Liver (tissue), 9 donors: Measurements from ENCODE around the gene SMIM23. TPM values are rescaled to one million over a fixed set of nuclear protein-coding genes. Genes with fewer than 3 reads are reported as not detected.

Source experiments
- DNase-seq: peaks from one replicate; pipeline ENCODE4 v3.0.0-alpha.2; 2017; ENCODE audit warnings: low spot score
- H3K27ac ChIP-seq, 2 donors: one replicate each; pipeline ENCODE4 v1.7.0; 2013; ENCODE audit warnings: inconsistent platforms in 2 of 2, low read length in 2 of 2, control low read depth in 1 of 2, low read depth in 1 of 2, mild to moderate bottlenecking in 1 of 2
- H3K27me3 ChIP-seq, 4 donors: one replicate each; pipeline versions ENCODE4 v1.6.1 to v1.7.0; 2013; ENCODE audit warnings: low read length in 3 of 4, inconsistent platforms in 1 of 4, mild to moderate bottlenecking in 1 of 4, moderate library complexity in 1 of 4; ENCODE audit not compliant: control insufficient read depth in 4 of 4, insufficient read depth in 4 of 4
- H3K36me3 ChIP-seq, 4 donors: one replicate each; pipeline versions ENCODE4 v1.6.1 to v1.7.0; 2013; ENCODE audit warnings: low read length in 3 of 4, mild to moderate bottlenecking in 3 of 4, low read depth in 1 of 4, moderate library complexity in 1 of 4; ENCODE audit not compliant: control insufficient read depth in 4 of 4, insufficient read depth in 3 of 4
- H3K4me1 ChIP-seq, 4 donors: one replicate each; pipeline versions ENCODE4 v1.6.1 to v1.7.0; 2013; ENCODE audit warnings: low read length in 3 of 4, mild to moderate bottlenecking in 3 of 4, moderate library complexity in 1 of 4; ENCODE audit not compliant: control insufficient read depth in 4 of 4, insufficient read depth in 4 of 4
- H3K4me3 ChIP-seq, 3 donors: one replicate each; pipeline versions ENCODE4 v1.6.1 to v1.7.0; 2013; ENCODE audit warnings: low read length in 3 of 3, control low read depth in 1 of 3, low read depth in 1 of 3, mild to moderate bottlenecking in 1 of 3
- H3K9ac ChIP-seq, 2 donors: one replicate each; pipeline ENCODE4 v1.7.0; 2013; ENCODE audit warnings: low read length in 2 of 2, mild to moderate bottlenecking in 2 of 2, moderate library complexity in 2 of 2, control low read depth in 1 of 2, low read depth in 1 of 2
- H3K9me3 ChIP-seq, 4 donors: one replicate each; pipeline versions ENCODE4 v1.6.1 to v1.7.0; 2013; ENCODE audit warnings: low read length in 3 of 4; ENCODE audit not compliant: control insufficient read depth in 4 of 4
- FOXA1 ChIP-seq: IDR thresholded peaks from 2 replicates; pipeline ENCODE4 v1.6.1; 2016; ENCODE audit warnings: antibody characterized with exemption
- FOXA2 ChIP-seq: IDR thresholded peaks from 2 replicates; pipeline ENCODE4 v1.6.1; 2016; ENCODE audit warnings: antibody characterized with exemption
- GABPA ChIP-seq, 2 donors: IDR thresholded peaks in 1 of 2; conservative IDR thresholded peaks in 1 of 2; 2 replicates each; pipeline ENCODE4 v1.6.1; 2016; ENCODE audit warnings: antibody characterized with exemption in 2 of 2, mild to moderate bottlenecking in 1 of 2, moderate library complexity in 1 of 2
- HNF4A ChIP-seq, 2 donors: conservative IDR thresholded peaks; 2 replicates each; pipeline ENCODE4 v1.6.1; 2016; ENCODE audit warnings: antibody characterized with exemption in 2 of 2, mild to moderate bottlenecking in 2 of 2
- JUND ChIP-seq, 2 donors: IDR thresholded peaks; 2 replicates each; pipeline ENCODE4 v1.6.1; 2016; ENCODE audit warnings: antibody characterized with exemption in 2 of 2
- RAD21 ChIP-seq, 2 donors: IDR thresholded peaks; 2 replicates each; pipeline ENCODE4 v1.6.1; 2016; ENCODE audit warnings: antibody characterized with exemption in 2 of 2, mild to moderate bottlenecking in 2 of 2
- TAF1 ChIP-seq: conservative IDR thresholded peaks from 2 replicates; pipeline ENCODE4 v1.6.1; 2016; ENCODE audit warnings: antibody characterized with exemption, mild to moderate bottlenecking
- YY1 ChIP-seq: IDR thresholded peaks from 2 replicates; pipeline ENCODE4 v1.6.1; 2016; ENCODE audit warnings: antibody characterized with exemption, mild to moderate bottlenecking
- WGBS: extraction: QIAGEN DNeasy Blood & Tissue Kit; methylation state at CpG from one replicate; pipeline ENCODE4 v1.1.7; 2013; 5-methylcytosine and 5-hydroxymethylcytosine counted together
- polyA plus RNA-seq, 2 donors: library from polyadenylated mRNA; stranded (reverse) in 1 of 2; unstranded in 1 of 2; fragments of 200-250 nt in 1 of 2; fragments of >200 nt in 1 of 2; fragmentation: Nextera tagmentation in 1 of 2; extraction: Ambion mirVana in 1 of 2; gene quantifications; one replicate each; pipeline versions ENCODE4 v1.2.1 to v1.2.3, GENCODE V29; 2013 to 2015
- total RNA-seq, 2 donors: library from RNA; depleted of rRNA; stranded (reverse); fragments of >200 nt; gene quantifications; one replicate each; pipeline ENCODE4 v1.2.3, GENCODE V29; 2014
- TF ChIP-seq, protein P1 (sequence below): fragments of 150-350 bp; IDR thresholded peaks from 2 replicates; pipeline ENCODE4 v1.5.1; 2017; ENCODE audit warnings: improper control_type of control experiment, low read depth, low read length; ENCODE audit not compliant: missing input control
- TF ChIP-seq, protein P2 (sequence below): IDR thresholded peaks from 2 replicates; pipeline ENCODE4 v1.6.1; 2016; ENCODE audit warnings: antibody characterized with exemption
- TF ChIP-seq, protein P3 (sequence below): IDR thresholded peaks from 2 replicates; pipeline ENCODE4 v1.6.1; 2016; ENCODE audit warnings: antibody characterized with exemption, mild to moderate bottlenecking
- donor health status: healthy.
- donor health status: healthy.
- donor health status: healthy.
- donor health status: healthy.
- donor health status: healthy.

SMIM23 gene
- total and polyA plus RNA-seq, 4 donors: not detected

DNA sequence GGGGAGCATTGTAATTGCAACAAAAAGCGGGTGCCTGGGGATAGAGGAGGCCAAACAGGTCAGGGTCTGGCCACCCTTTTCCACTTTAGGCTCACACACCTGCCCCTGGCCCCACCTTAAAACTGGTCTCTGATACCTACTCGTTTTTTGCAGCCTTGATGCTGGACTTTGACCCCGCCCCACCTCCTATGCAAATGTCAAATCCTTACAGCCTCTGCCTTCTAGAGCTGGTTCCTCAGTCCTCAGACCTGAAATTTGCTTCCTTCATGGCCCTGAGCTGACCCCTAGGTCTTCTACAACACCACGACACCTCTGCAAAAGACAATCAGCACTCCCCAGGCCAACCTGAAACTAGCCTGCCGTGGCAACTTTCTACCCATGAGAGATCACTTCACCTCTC lies 37.7 kb downstream of the SMIM23 start:
- Histone ChIP-seq H3K27ac (no peak overlapping the region), H3K9ac (no peak overlapping the region), H3K4me3 (no peak overlapping the region), H3K9me3 (no peaks in the 10 kb centered on the region), H3K27me3 (peaks cover 0 to 7% (median 0%) of the 10 kb centered on the region in 4 donors), H3K36me3 (no peaks in the 10 kb centered on the region), H3K4me1 (no peaks in the 10 kb centered on the region)
- DNase-seq: no peak
- 67% methylated on average over 5 of the region's 5 CpGs for WGBS
- TF ChIP-seq, protein P1, sequence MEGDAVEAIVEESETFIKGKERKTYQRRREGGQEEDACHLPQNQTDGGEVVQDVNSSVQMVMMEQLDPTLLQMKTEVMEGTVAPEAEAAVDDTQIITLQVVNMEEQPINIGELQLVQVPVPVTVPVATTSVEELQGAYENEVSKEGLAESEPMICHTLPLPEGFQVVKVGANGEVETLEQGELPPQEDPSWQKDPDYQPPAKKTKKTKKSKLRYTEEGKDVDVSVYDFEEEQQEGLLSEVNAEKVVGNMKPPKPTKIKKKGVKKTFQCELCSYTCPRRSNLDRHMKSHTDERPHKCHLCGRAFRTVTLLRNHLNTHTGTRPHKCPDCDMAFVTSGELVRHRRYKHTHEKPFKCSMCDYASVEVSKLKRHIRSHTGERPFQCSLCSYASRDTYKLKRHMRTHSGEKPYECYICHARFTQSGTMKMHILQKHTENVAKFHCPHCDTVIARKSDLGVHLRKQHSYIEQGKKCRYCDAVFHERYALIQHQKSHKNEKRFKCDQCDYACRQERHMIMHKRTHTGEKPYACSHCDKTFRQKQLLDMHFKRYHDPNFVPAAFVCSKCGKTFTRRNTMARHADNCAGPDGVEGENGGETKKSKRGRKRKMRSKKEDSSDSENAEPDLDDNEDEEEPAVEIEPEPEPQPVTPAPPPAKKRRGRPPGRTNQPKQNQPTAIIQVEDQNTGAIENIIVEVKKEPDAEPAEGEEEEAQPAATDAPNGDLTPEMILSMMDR: no peak
- TF ChIP-seq HNF4A (conservative IDR thresholded peaks at IDR 0.05): peak in 1 of 2 donors; percentile 9

DNA sequence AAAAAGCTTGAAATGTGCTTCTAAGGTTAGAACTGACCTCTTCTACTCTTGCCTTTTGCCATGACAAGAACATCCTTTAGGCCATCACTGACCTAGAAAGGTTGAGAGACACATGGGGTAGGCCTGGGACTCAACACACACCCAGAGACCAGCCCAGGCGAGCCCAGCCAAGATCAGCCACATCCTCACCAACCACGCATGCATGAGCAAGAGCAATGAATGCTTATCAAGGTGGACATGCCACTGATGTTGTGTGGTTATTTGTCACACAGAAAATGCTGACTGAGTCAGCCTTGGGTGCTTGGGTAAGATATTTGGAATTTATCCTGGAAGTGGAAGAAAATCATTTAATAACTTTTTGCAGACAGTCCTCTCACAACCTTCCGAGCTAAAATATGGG lies 39.4 kb downstream of the SMIM23 start:
- Histone ChIP-seq H3K9me3 (no peaks in the 10 kb centered on the region), H3K9ac (no peak overlapping the region), H3K4me1 (no peaks in the 10 kb centered on the region), H3K4me3 (no peak overlapping the region), H3K36me3 (no peaks in the 10 kb centered on the region), H3K27me3 (peaks cover 0 to 7% (median 0%) of the 10 kb centered on the region in 4 donors), H3K27ac (no peak overlapping the region)
- WGBS: 95% methylated on average over 3 of the region's 3 CpGs
- DNase-seq: no peak
- TF ChIP-seq, protein P2, sequence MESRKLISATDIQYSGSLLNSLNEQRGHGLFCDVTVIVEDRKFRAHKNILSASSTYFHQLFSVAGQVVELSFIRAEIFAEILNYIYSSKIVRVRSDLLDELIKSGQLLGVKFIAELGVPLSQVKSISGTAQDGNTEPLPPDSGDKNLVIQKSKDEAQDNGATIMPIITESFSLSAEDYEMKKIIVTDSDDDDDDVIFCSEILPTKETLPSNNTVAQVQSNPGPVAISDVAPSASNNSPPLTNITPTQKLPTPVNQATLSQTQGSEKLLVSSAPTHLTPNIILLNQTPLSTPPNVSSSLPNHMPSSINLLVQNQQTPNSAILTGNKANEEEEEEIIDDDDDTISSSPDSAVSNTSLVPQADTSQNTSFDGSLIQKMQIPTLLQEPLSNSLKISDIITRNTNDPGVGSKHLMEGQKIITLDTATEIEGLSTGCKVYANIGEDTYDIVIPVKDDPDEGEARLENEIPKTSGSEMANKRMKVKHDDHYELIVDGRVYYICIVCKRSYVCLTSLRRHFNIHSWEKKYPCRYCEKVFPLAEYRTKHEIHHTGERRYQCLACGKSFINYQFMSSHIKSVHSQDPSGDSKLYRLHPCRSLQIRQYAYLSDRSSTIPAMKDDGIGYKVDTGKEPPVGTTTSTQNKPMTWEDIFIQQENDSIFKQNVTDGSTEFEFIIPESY: no peak
- no peak for TF ChIP-seq RAD21 (IDR thresholded peaks at IDR 0.05)
- TF ChIP-seq YY1: no peak
- no peak for TF ChIP-seq FOXA2
- no peak for TF ChIP-seq TAF1
- TF ChIP-seq, protein P1: no peak
- TF ChIP-seq, protein P3, sequence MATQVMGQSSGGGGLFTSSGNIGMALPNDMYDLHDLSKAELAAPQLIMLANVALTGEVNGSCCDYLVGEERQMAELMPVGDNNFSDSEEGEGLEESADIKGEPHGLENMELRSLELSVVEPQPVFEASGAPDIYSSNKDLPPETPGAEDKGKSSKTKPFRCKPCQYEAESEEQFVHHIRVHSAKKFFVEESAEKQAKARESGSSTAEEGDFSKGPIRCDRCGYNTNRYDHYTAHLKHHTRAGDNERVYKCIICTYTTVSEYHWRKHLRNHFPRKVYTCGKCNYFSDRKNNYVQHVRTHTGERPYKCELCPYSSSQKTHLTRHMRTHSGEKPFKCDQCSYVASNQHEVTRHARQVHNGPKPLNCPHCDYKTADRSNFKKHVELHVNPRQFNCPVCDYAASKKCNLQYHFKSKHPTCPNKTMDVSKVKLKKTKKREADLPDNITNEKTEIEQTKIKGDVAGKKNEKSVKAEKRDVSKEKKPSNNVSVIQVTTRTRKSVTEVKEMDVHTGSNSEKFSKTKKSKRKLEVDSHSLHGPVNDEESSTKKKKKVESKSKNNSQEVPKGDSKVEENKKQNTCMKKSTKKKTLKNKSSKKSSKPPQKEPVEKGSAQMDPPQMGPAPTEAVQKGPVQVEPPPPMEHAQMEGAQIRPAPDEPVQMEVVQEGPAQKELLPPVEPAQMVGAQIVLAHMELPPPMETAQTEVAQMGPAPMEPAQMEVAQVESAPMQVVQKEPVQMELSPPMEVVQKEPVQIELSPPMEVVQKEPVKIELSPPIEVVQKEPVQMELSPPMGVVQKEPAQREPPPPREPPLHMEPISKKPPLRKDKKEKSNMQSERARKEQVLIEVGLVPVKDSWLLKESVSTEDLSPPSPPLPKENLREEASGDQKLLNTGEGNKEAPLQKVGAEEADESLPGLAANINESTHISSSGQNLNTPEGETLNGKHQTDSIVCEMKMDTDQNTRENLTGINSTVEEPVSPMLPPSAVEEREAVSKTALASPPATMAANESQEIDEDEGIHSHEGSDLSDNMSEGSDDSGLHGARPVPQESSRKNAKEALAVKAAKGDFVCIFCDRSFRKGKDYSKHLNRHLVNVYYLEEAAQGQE: no peak
- TF ChIP-seq FOXA1: no peak
- TF ChIP-seq JUND (IDR thresholded peaks at IDR 0.05): no peak
- no peak for TF ChIP-seq HNF4A (conservative IDR thresholded peaks at IDR 0.05)
- TF ChIP-seq GABPA (IDR thresholded peaks at IDR 0.05 in 1 of 2, conservative IDR thresholded peaks at IDR 0.05 in 1 of 2): no peak
